Measurements from ENCODE around the gene PLA2G4A.

The PLA2G4A gene

GRCh38 chr1:186792870-186793581 is 35.7 kb upstream of the PLA2G4A start:
- TF ChIP-seq CTCF (conservative IDR thresholded peaks at IDR 0.05; ENCODE audit: low read length): no peak
- DNase-seq (ENCODE audit: low read depth): no peak
- H3K4me3 ChIP-seq (ENCODE audit: low read length): no peak overlapping the region

GRCh38 chr1:186793582-186793927 is 35.2 kb upstream of the PLA2G4A start:
- no peak overlapping the region for H3K4me3 ChIP-seq (ENCODE audit: low read length)
- DNase-seq (ENCODE audit: low read depth): no peak
- TF ChIP-seq CTCF (conservative IDR thresholded peaks at IDR 0.05; ENCODE audit: low read length): no peak

DNA sequence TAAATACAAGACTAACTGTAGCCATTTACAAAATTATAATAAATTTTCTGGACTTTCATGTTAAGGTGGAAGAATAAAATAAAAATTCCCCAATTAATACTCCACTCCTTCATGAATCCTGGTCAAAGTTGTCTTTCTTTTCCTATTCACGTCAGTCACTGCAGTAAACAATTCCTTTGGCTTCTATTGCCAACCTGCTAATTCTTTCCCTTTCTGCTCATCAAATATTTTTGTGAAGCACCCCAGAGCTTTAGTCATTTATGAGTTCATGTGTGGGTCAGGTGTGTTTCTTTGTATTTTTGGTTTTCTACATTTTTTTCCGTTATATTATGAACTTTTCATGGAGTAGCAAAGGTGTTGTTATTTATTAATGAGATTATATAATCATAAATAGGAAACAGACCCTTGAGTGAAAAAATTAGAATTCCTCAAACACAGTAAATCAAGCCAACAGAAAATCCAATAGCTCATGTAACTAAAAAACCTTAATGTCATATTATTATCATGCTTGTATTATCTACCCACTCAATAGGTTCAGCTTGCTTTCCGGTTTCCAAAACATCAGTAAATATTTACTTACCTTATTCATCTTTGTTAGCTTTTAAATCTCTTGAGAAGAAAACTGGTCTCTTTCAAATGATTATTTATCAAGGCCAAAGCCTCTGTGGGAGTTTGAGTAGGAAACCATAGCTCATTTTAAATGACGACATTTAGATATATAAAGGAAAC is 29.6 kb upstream of the PLA2G4A start:
- TF ChIP-seq CTCF (conservative IDR thresholded peaks at IDR 0.05; ENCODE audit: low read length): no peak
- H3K4me3 ChIP-seq (ENCODE audit: low read length): no peak overlapping the region
- DNase-seq (ENCODE audit: low read depth): no peak

GRCh38 chr1:186799689-186800054 is 29.1 kb upstream of the PLA2G4A start:
- H3K4me3 ChIP-seq (ENCODE audit: low read length): no peak overlapping the region
- no peak for DNase-seq (ENCODE audit: low read depth)
- no peak for TF ChIP-seq CTCF (conservative IDR thresholded peaks at IDR 0.05; ENCODE audit: low read length)

DNA sequence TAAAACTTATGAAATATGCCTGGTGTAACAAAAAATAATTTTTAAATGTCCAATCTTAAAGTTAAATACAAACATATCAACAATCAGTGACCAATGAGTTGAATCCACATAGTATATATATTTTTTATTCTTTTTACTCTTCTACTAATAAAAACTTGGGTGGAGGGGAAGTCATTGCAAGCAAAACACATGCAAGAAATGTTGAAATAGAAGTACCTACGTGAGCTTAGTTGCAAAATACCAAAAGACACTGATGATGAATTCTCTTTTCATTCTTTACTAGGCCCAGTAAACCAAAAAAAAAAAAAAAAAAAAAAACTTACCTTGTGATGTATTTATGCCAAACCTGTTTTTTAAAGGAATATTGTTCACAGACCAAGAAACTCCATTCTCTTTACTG is 26.4 kb upstream of the PLA2G4A start:
- TF ChIP-seq CTCF (conservative IDR thresholded peaks at IDR 0.05; ENCODE audit: low read length): no peak
- DNase-seq (ENCODE audit: low read depth): no peak
- no peak overlapping the region for H3K4me3 ChIP-seq (ENCODE audit: low read length)

DNA sequence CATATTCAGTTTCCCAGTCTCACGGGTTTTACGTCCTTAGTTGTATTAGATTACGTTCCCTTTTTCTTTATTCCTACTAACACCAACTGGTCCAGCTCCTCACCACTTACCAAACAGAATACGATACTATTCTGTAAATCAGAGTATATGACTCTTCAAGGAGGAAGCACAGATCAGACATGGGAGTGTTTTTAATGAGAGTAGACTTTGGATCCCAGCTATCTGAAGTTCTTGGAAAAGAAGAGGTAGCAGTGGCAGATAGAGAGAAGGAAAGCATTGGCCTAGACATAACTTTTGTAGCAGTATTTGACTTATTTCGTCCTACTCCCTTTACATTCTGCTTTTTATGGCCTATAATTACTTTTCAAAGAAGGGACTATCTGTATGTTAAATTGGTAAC is 24.1 kb upstream of the PLA2G4A start:
- no peak for TF ChIP-seq CTCF (conservative IDR thresholded peaks at IDR 0.05; ENCODE audit: low read length)
- H3K4me3 ChIP-seq (ENCODE audit: low read length): no peak overlapping the region
- DNase-seq (ENCODE audit: low read depth): no peak

GRCh38 chr1:186806477-186806876 is 22.3 kb upstream of the PLA2G4A start:
- H3K4me3 ChIP-seq (ENCODE audit: low read length): no peak overlapping the region
- DNase-seq (ENCODE audit: low read depth): no peak
- TF ChIP-seq CTCF (conservative IDR thresholded peaks at IDR 0.05; ENCODE audit: low read length): no peak; the same call in 1 of the 2 replicates

Data from AG10803 (cell line).